NCI-H524 treated with DMSO at 0.1 percent for 48 hours (cell line): ENCODE measurements around the gene PPTC7.
"Not testable (repeated sequence)": the region's sequence is repeated elsewhere in the genome, so short reads cannot be mapped to it uniquely, and the experiment has no call there.

ENCODE experiments used
- DNase-seq: peaks from one replicate; lab custom pipeline; 2025; lab: John Stamatoyannopoulos, UW

PPTC7 gene

GRCh38 chr12:110585231-110585799 lies 2.2 kb upstream of the PPTC7 start:
- DNase-seq, result no peak

GRCh38 chr12:110582276-110583136 lies 612 bp downstream of the PPTC7 start:
- DNase-seq, result no peak

- DNase-seq, result no peak
These were observed 1.2 kb downstream of the PPTC7 start for GRCh38 chr12:110581931-110582275.

GRCh38 chr12:110579535-110580253 lies 3.4 kb downstream of the PPTC7 start:
- no peak for DNase-seq

GRCh38 chr12:110578694-110579534 lies 4.2 kb downstream of the PPTC7 start:
- DNase-seq, result no peak

- DNase-seq, result no peak
These were observed 5.0 kb downstream of the PPTC7 start for GRCh38 chr12:110577864-110578693.

- DNase-seq, result no peak
These were observed 6.6 kb downstream of the PPTC7 start for GRCh38 chr12:110576504-110576903.

GRCh38 chr12:110575326-110575725 lies 7.8 kb downstream of the PPTC7 start:
- no peak for DNase-seq

GRCh38 chr12:110574717-110575230 lies 8.3 kb downstream of the PPTC7 start:
- not testable (repeated sequence) for DNase-seq

- DNase-seq, result no peak
These were observed 9.1 kb downstream of the PPTC7 start for GRCh38 chr12:110574044-110574443.

- not testable (repeated sequence) for DNase-seq
These were observed 12.3 kb downstream of the PPTC7 start for GRCh38 chr12:110570798-110571197.

GRCh38 chr12:110569838-110570237 lies 13.3 kb downstream of the PPTC7 start:
- not testable (repeated sequence) for DNase-seq

- DNase-seq, result no peak
These were observed 14.4 kb downstream of the PPTC7 start for GRCh38 chr12:110568752-110569151.

GRCh38 chr12:110566993-110567392 lies 16.1 kb downstream of the PPTC7 start:
- no peak for DNase-seq

- DNase-seq, result no peak
These were observed 16.9 kb downstream of the PPTC7 start for GRCh38 chr12:110565894-110566871.

GRCh38 chr12:110564471-110564991 lies 18.6 kb downstream of the PPTC7 start:
- no peak for DNase-seq

- no peak for DNase-seq
These were observed 19.2 kb downstream of the PPTC7 start for GRCh38 chr12:110563702-110564470.

- DNase-seq, result not testable (repeated sequence)
These were observed 20.7 kb downstream of the PPTC7 start for GRCh38 chr12:110562386-110562785.
